CD14-positive monocyte (primary cell): ENCODE data around the gene ADGRF3. TPM values are rescaled to one million over a fixed set of nuclear protein-coding genes. Genes with fewer than 3 reads are reported as not detected.

Experiments used
- DNase-seq, 3 donors: peaks; one replicate each; pipeline ENCODE4 v3.0.0-alpha.2; 2011 to 2022
- H2AFZ ChIP-seq: 2 replicates; pipeline ENCODE4 v1.6.0; 2012; ENCODE audit warnings: mild to moderate bottlenecking, low read depth, low read length, inconsistent platforms; ENCODE audit not compliant: insufficient read depth, poor library complexity, severe bottlenecking
- H3K27ac ChIP-seq, 2 donors: 1 replicate in 1 of 2; 2 replicates in 1 of 2; pipeline ENCODE4 v1.5.1; 2012 to 2013; ENCODE audit warnings: low read length in 2 of 2, control low read depth in 1 of 2, inconsistent platforms in 1 of 2, low read depth in 1 of 2, mild to moderate bottlenecking in 1 of 2
- H3K27me3 ChIP-seq, 2 donors: one replicate each; pipeline versions ENCODE4 v1.6.0 to v1.6.1; 2011 to 2013; ENCODE audit warnings: low read length in 2 of 2; ENCODE audit not compliant: control insufficient read depth in 2 of 2, insufficient read depth in 2 of 2
- H3K36me3 ChIP-seq, 2 donors: replicated peaks in 1 of 2; 1 replicate in 1 of 2; 2 replicates in 1 of 2; pipeline versions ENCODE4 v1.5.1 to v1.6.1; 2012 to 2013; ENCODE audit warnings: low read length in 2 of 2, control low read depth in 1 of 2, inconsistent platforms in 1 of 2, mild to moderate bottlenecking in 1 of 2; ENCODE audit not compliant: insufficient read depth in 2 of 2, control insufficient read depth in 1 of 2
- H3K4me1 ChIP-seq, 2 donors: 1 replicate in 1 of 2; 2 replicates in 1 of 2; pipeline versions ENCODE4 v1.5.1 to v1.6.1; 2012 to 2013; ENCODE audit warnings: low read length in 2 of 2, control low read depth in 1 of 2, inconsistent platforms in 1 of 2, mild to moderate bottlenecking in 1 of 2, moderate library complexity in 1 of 2; ENCODE audit not compliant: insufficient read depth in 2 of 2, control insufficient read depth in 1 of 2
- H3K4me2 ChIP-seq: replicated peaks from 2 replicates; pipeline ENCODE3; 2012; ENCODE audit warnings: low read length, moderate library complexity, mild to moderate bottlenecking; ENCODE audit not compliant: poor library complexity, severe bottlenecking; ENCODE audit errors: extremely low read depth
- H3K4me3 ChIP-seq, 3 experiments: fragments of 200-600 bp in 1 of 3; sonication (generic) in 1 of 3; replicated peaks in 1 of 3; 1 replicate in 2 of 3; 2 replicates in 1 of 3; pipeline ENCODE4 v1.5.1; 2011 to 2013; ENCODE audit warnings: low read length in 3 of 3, mild to moderate bottlenecking in 3 of 3, control low read depth in 2 of 3, low read depth in 2 of 3, inconsistent platforms in 1 of 3, moderate library complexity in 1 of 3
- H3K79me2 ChIP-seq: 2 replicates; pipeline ENCODE4 v1.6.0; 2012; ENCODE audit warnings: mild to moderate bottlenecking, control low read depth, inconsistent platforms, low read length, moderate library complexity; ENCODE audit not compliant: insufficient read depth
- H3K9ac ChIP-seq: 2 replicates; pipeline ENCODE4 v1.6.0; 2017; ENCODE audit warnings: low read length, mild to moderate bottlenecking; ENCODE audit not compliant: insufficient read depth, poor library complexity, severe bottlenecking
- H3K9me3 ChIP-seq, 2 donors: replicated peaks in 1 of 2; 1 replicate in 1 of 2; 2 replicates in 1 of 2; pipeline versions ENCODE4 v1.5.1 to v1.6.1; 2012 to 2013; ENCODE audit warnings: low read length in 2 of 2, control low read depth in 1 of 2; ENCODE audit not compliant: control insufficient read depth in 1 of 2, insufficient read depth in 1 of 2
- H4K20me1 ChIP-seq: 2 replicates; pipeline ENCODE4 v1.6.0; 2012; ENCODE audit warnings: mild to moderate bottlenecking, low read length, control low read depth, moderate library complexity; ENCODE audit not compliant: insufficient read depth
- H3K27ac Mint-ChIP-seq, 7 donors: one replicate each; pipeline ENCODE4 v1.8.0; 2020; ENCODE audit warnings: mild to moderate bottlenecking in 7 of 7, mixed read lengths in 7 of 7, moderate library complexity in 6 of 7, inconsistent platforms in 2 of 7
- H3K27me3 Mint-ChIP-seq, 3 donors: one replicate each; pipeline ENCODE4 v1.8.0; 2021 to 2022; ENCODE audit warnings: low read depth in 3 of 3, mild to moderate bottlenecking in 3 of 3, mixed read lengths in 3 of 3, moderate library complexity in 3 of 3, inconsistent platforms in 1 of 3
- H3K36me3 Mint-ChIP-seq, 2 donors: one replicate each; pipeline ENCODE4 v1.8.0; 2020; ENCODE audit warnings: mixed read lengths in 2 of 2, inconsistent platforms in 1 of 2, mild to moderate bottlenecking in 1 of 2
- H3K4me1 Mint-ChIP-seq: one replicate; pipeline ENCODE4 v1.8.0; 2020; ENCODE audit warnings: mild to moderate bottlenecking, mixed read lengths
- H3K4me3 Mint-ChIP-seq, 2 donors: one replicate each; pipeline ENCODE4 v1.8.0; 2020; ENCODE audit warnings: mild to moderate bottlenecking in 2 of 2, mixed read lengths in 2 of 2, moderate library complexity in 1 of 2
- H3K9me3 Mint-ChIP-seq, 7 donors: one replicate each; pipeline ENCODE4 v1.8.0; 2020 to 2022; ENCODE audit warnings: mixed read lengths in 7 of 7, mild to moderate bottlenecking in 6 of 7, moderate library complexity in 6 of 7, inconsistent platforms in 2 of 7
- WGBS: methylation state at CpG from one replicate; pipeline ENCODE4 v1.1.5; 2013; ENCODE audit warnings: missing lambda C conversion rate; ENCODE audit not compliant: insufficient coverage; 5-methylcytosine and 5-hydroxymethylcytosine counted together
- intact Hi-C, 2 donors: fragments of 100-400 bp; cut with micrococcal nuclease; formaldehyde crosslinking; loops; one replicate each; pipeline versions ENCODE4 v1.15.0 to v1.15.1; 2023
- polyA plus RNA-seq, 3 donors: library from polyadenylated mRNA; depleted of rRNA in 1 of 3; unstranded in 2 of 3; stranded (reverse) in 1 of 3; fragments of 300-500 nt in 2 of 3; fragments of >200 nt in 1 of 3; fragmentation: Illumina TruSeq in 2 of 3; gene quantifications; 1 replicate in 2 of 3; 2 replicates in 1 of 3; pipeline ENCODE4 v1.2.3, GENCODE V29; 2012 to 2021
- TF ChIP-seq, protein P1 (sequence below): fragments of 200-600 bp; IDR thresholded peaks from one replicate; pipeline ENCODE4 v1.8.0; 2022; ENCODE audit warnings: antibody characterized with exemption, mild to moderate bottlenecking

Gene ADGRF3
- polyA plus RNA-seq, 3 donors: 0.33 TPM; not detected in 2

DNA sequence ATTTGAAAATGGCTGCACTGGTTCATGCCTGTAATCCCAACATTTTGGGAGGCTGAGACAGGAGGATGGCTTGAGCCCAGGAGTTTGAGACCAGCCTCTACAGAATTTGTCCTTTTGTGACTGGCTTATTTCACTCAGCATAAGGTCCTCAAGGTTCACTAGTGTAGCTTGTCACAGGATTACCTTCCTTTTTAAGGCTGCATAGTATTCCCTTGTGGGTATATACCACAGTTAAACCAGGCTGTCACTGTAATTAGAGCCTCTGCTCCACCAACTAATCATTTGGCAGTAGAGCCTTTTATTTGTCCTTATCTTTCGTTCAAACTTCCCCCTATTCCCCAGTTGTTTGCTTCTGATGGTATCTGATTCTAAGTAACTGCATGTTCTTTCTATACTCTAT is 51.1 kb downstream of the ADGRF3 start:
- no peaks in the 10 kb centered on the region for H3K79me2 ChIP-seq
- H3K4me3 ChIP-seq: no peak overlapping the region
- H3K36me3 Mint-ChIP-seq: peaks cover 4 to 11% of the 10 kb centered on the region in 2 donors
- peaks cover 11 to 15% of the 10 kb centered on the region in 2 donors for H3K4me1 ChIP-seq
- DNase-seq: no peak
- no peak overlapping the region for H3K4me2 ChIP-seq
- intact Hi-C loops: no loop called here
- no peak overlapping the region for H3K27ac ChIP-seq
- TF ChIP-seq, protein P1, sequence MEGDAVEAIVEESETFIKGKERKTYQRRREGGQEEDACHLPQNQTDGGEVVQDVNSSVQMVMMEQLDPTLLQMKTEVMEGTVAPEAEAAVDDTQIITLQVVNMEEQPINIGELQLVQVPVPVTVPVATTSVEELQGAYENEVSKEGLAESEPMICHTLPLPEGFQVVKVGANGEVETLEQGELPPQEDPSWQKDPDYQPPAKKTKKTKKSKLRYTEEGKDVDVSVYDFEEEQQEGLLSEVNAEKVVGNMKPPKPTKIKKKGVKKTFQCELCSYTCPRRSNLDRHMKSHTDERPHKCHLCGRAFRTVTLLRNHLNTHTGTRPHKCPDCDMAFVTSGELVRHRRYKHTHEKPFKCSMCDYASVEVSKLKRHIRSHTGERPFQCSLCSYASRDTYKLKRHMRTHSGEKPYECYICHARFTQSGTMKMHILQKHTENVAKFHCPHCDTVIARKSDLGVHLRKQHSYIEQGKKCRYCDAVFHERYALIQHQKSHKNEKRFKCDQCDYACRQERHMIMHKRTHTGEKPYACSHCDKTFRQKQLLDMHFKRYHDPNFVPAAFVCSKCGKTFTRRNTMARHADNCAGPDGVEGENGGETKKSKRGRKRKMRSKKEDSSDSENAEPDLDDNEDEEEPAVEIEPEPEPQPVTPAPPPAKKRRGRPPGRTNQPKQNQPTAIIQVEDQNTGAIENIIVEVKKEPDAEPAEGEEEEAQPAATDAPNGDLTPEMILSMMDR: no peak
- no peak overlapping the region for H3K4me3 Mint-ChIP-seq
- H3K4me1 Mint-ChIP-seq: peaks cover 7% of the 10 kb centered on the region
- no peaks in the 10 kb centered on the region for H3K36me3 ChIP-seq
- no CpG with 5 or more reads among the region's 1 CpG for WGBS
- H3K27me3 Mint-ChIP-seq: no peaks in the 10 kb centered on the region
- H3K9ac ChIP-seq: no peak overlapping the region
- peaks cover 0 to 2% (median 0%) of the 10 kb centered on the region in 7 donors for H3K9me3 Mint-ChIP-seq
- H4K20me1 ChIP-seq: no peaks in the 10 kb centered on the region
- no peak overlapping the region for H3K27ac Mint-ChIP-seq
- H3K9me3 ChIP-seq: no peaks in the 10 kb centered on the region
- no peaks in the 10 kb centered on the region for H3K27me3 ChIP-seq
- H2AFZ ChIP-seq: no peak overlapping the region

DNA sequence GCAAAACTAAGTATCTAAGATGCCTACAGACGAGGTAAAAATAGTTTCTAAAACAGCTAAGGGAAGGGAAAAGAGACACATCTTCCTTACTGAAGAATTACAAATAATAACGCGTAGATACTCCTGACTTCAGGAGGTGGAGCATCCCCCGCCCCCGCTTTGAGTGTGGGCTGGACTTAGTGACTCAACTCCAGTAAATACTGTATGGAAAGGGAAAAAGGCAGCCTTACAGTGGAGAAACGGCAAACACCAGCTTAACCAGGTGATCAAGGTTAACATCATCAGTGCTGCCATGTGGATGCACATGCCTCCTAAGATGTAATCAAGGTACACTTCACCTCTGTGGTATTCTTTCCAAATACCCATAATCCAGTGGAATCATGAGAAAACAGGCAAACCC is 53.9 kb downstream of the ADGRF3 start:
- H3K27me3 Mint-ChIP-seq: no peaks in the 10 kb centered on the region
- H2AFZ ChIP-seq: no peak overlapping the region
- no peak overlapping the region for H3K27ac ChIP-seq
- no peaks in the 10 kb centered on the region for H3K27me3 ChIP-seq
- peaks cover 21 to 30% of the 10 kb centered on the region in 2 donors for H3K36me3 Mint-ChIP-seq
- intact Hi-C loops: no loop called here
- H3K4me3 ChIP-seq: no peak overlapping the region
- H3K9me3 Mint-ChIP-seq: peaks cover 0 to 2% (median 0%) of the 10 kb centered on the region in 7 donors
- no CpG with 5 or more reads among the region's 6 CpGs for WGBS
- no peak overlapping the region for H3K27ac Mint-ChIP-seq
- H4K20me1 ChIP-seq: no peaks in the 10 kb centered on the region
- no peaks in the 10 kb centered on the region for H3K4me1 ChIP-seq
- peak overlapping the region in 1 of 2 donors; percentile 24 for H3K4me3 Mint-ChIP-seq
- peaks cover 7% of the 10 kb centered on the region for H3K4me1 Mint-ChIP-seq
- TF ChIP-seq, protein P1: no peak
- no peak overlapping the region for H3K9ac ChIP-seq
- no peaks in the 10 kb centered on the region for H3K9me3 ChIP-seq
- peaks cover 12 to 22% of the 10 kb centered on the region in 2 donors for H3K36me3 ChIP-seq
- no peaks in the 10 kb centered on the region for H3K79me2 ChIP-seq
- DNase-seq: no peak
- H3K4me2 ChIP-seq: no peak overlapping the region
